ENCODE data around the gene PGM1. TPM values are rescaled to one million over a fixed set of nuclear protein-coding genes. Genes with fewer than 3 reads are reported as not detected.

PGM1 gene
- total RNA-seq, 1 experiment from 2014 or later = 10.7 TPM

DNA sequence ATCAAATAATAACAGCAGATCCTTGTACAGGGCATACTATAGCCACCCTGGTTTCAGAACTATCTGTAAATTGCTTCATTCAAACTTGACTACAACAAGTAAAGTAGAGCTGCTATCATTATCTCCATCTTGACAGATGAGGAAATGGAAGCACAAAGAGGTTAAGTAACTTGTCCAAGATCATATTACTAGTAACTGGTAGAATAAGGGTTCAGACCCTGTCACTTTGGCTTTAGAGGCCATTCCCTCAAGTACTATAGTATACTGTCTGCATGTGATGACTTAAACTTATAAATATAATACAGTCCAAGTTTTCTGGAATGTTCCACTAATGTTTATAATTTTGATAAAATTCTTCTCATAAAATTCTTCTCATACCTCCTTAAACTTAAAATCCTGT lies 24.8 kb downstream of the PGM1 start:
- Histone ChIP-seq H3K4me3 (ENCODE audit: low read depth, low read length, poor library complexity, severe bottlenecking) (no peak overlapping the region), H3K27me3 (replicated peaks; ENCODE audit: insufficient read depth, low read depth, low read length, poor library complexity) (no peaks in the 10 kb centered on the region), H3K4me1 (ENCODE audit: insufficient read depth, low read length, poor library complexity, severe bottlenecking) (no peaks in the 10 kb centered on the region), H3K27ac (ENCODE audit: low read depth, low read length, poor library complexity, severe bottlenecking) (no peak overlapping the region), H3K9me3 (ENCODE audit: low read depth, low read length, poor library complexity, severe bottlenecking) (no peaks in the 10 kb centered on the region), H3K36me3 (ENCODE audit: insufficient read depth, low read length, poor library complexity, severe bottlenecking) (no peaks in the 10 kb centered on the region)
- intact Hi-C loops (cut with micrococcal nuclease; ENCODE audit: unreplicated experiment) = loop anchor here (5.0 kb wide), 4 partner anchors 74 to 1204 kb away; no protein-coding TSS in a partner anchor
- no TSS peak for BruUV-seq (replicated peaks)
- DNase-seq (ENCODE audit: low spot score) = no peak
- ChIA-PET CTCF (no interaction called here), POLR2A (ENCODE audit: low non-redundant PET) (no interaction called here)
- TF ChIP-seq, protein P1, sequence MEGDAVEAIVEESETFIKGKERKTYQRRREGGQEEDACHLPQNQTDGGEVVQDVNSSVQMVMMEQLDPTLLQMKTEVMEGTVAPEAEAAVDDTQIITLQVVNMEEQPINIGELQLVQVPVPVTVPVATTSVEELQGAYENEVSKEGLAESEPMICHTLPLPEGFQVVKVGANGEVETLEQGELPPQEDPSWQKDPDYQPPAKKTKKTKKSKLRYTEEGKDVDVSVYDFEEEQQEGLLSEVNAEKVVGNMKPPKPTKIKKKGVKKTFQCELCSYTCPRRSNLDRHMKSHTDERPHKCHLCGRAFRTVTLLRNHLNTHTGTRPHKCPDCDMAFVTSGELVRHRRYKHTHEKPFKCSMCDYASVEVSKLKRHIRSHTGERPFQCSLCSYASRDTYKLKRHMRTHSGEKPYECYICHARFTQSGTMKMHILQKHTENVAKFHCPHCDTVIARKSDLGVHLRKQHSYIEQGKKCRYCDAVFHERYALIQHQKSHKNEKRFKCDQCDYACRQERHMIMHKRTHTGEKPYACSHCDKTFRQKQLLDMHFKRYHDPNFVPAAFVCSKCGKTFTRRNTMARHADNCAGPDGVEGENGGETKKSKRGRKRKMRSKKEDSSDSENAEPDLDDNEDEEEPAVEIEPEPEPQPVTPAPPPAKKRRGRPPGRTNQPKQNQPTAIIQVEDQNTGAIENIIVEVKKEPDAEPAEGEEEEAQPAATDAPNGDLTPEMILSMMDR (conservative IDR thresholded peaks at IDR 0.05; ENCODE audit: low read depth, low read length) = no peak
- TF ChIP-seq EZH2 (IDR thresholded peaks at IDR 0.05; ENCODE audit: borderline replicate concordance, low read depth, low read length, poor library complexity, severe bottlenecking) = no peak

DNA sequence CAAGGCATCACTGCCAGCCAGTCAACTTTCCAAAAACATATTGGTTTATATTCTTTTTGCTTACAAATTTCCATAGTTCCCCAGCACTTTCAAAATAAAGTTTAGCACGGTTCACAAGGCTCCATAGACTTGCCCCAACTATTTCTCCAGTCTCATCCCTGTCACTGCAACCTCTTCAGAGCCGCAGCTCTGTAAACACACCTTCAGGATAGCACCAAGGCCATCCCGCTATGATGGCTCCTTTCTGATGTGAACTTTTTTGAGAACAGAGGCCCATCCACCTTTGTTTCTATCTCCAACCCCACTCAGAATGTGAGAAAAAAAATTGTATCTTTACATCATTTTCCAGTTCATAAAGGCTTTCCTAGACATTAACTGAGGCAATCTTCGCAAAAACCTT lies 26.3 kb downstream of the PGM1 start:
- intact Hi-C loops (cut with micrococcal nuclease; ENCODE audit: unreplicated experiment) = loop anchor here (5.0 kb wide), 4 partner anchors 73 to 1203 kb away; no protein-coding TSS in a partner anchor
- H3K36me3 ChIP-seq (ENCODE audit: insufficient read depth, low read length, poor library complexity, severe bottlenecking) = no peaks in the 10 kb centered on the region
- TF ChIP-seq, protein P1 (conservative IDR thresholded peaks at IDR 0.05; ENCODE audit: low read depth, low read length) = no peak
- no peak for TF ChIP-seq EZH2 (IDR thresholded peaks at IDR 0.05; ENCODE audit: borderline replicate concordance, low read depth, low read length, poor library complexity, severe bottlenecking)
- ChIA-PET CTCF (no interaction called here), POLR2A (ENCODE audit: low non-redundant PET) (no interaction called here)
- H3K27ac ChIP-seq (ENCODE audit: low read depth, low read length, poor library complexity, severe bottlenecking) = no peak overlapping the region
- BruUV-seq (replicated peaks) = no TSS peak
- no peaks in the 10 kb centered on the region for H3K27me3 ChIP-seq (replicated peaks; ENCODE audit: insufficient read depth, low read depth, low read length, poor library complexity)
- H3K4me3 ChIP-seq (ENCODE audit: low read depth, low read length, poor library complexity, severe bottlenecking) = no peak overlapping the region
- DNase-seq (ENCODE audit: low spot score) = no peak
- no peaks in the 10 kb centered on the region for H3K4me1 ChIP-seq (ENCODE audit: insufficient read depth, low read length, poor library complexity, severe bottlenecking)
- H3K9me3 ChIP-seq (ENCODE audit: low read depth, low read length, poor library complexity, severe bottlenecking) = no peaks in the 10 kb centered on the region

DNA sequence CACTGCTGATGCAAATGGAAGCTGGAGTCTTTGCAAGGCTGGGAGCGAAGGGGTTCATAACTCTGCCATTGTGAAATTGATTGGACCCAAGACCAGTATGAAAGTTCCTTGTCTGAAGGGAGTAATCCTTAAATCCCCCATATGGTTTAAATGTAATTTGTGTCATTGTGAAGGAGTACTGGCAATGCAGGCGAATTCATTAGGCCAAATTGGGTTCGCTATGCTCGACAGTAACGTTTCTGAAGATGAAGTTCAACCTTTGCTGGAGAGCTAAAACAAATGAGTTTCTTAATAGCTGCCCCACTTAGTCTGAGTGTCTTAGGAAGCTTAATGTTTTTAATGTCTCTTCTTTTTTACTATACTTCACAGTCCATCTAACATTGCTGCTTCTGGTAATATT lies 27.5 kb downstream of the PGM1 start:
- DNase-seq (ENCODE audit: low spot score) = no peak
- no peaks in the 10 kb centered on the region for H3K9me3 ChIP-seq (ENCODE audit: low read depth, low read length, poor library complexity, severe bottlenecking)
- H3K4me3 ChIP-seq (ENCODE audit: low read depth, low read length, poor library complexity, severe bottlenecking) = no peak overlapping the region
- CTCF ChIA-PET = interaction anchor here (1.1 kb wide), 1 partner anchor 71 kb away, joined by 5 read pairs; no protein-coding TSS in a partner anchor
- no peak overlapping the region for H3K27ac ChIP-seq (ENCODE audit: low read depth, low read length, poor library complexity, severe bottlenecking)
- H3K27me3 ChIP-seq (replicated peaks; ENCODE audit: insufficient read depth, low read depth, low read length, poor library complexity) = no peaks in the 10 kb centered on the region
- no peaks in the 10 kb centered on the region for H3K4me1 ChIP-seq (ENCODE audit: insufficient read depth, low read length, poor library complexity, severe bottlenecking)
- POLR2A ChIA-PET (ENCODE audit: low non-redundant PET) = no interaction called here
- no peaks in the 10 kb centered on the region for H3K36me3 ChIP-seq (ENCODE audit: insufficient read depth, low read length, poor library complexity, severe bottlenecking)
- no peak for TF ChIP-seq EZH2 (IDR thresholded peaks at IDR 0.05; ENCODE audit: borderline replicate concordance, low read depth, low read length, poor library complexity, severe bottlenecking)
- TF ChIP-seq, protein P1 (conservative IDR thresholded peaks at IDR 0.05; ENCODE audit: low read depth, low read length) = no peak
- intact Hi-C loops (cut with micrococcal nuclease; ENCODE audit: unreplicated experiment) = loop anchor here (10.0 kb wide), 1 partner anchor 144 kb away; no protein-coding TSS in a partner anchor
- no TSS peak for BruUV-seq (replicated peaks)
